ENCODE results near the gene ITPA. TPM values are rescaled to one million over a fixed set of nuclear protein-coding genes. Genes with fewer than 3 reads are reported as not detected.

ITPA gene
- total and polyA plus RNA-seq, 2 of the 13 experiments (the other 11 are each of a cell fraction or from before 2014, with no cell fraction given): 60.1 to 103 TPM

DNA sequence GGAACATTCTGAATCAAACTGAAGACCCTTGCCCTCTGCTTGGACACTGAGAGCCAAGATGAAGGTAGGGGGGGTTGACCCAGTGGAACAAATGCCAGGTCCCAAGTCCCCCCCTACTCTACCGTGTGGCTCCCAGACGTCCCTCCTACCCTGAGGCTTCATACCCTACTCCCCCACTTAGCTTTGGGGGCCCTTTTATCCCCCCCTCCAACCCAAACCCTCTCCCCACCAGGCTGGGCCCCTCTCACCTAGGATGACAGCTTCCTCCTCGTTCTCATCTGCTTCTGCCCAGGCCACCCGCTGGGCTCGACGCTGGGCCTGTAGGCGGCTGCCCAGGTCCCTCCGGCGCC is 6.4 kb upstream of the ITPA start (continued):
- TF ChIP-seq ZNF343 (CRISPR knock-in tag; IDR thresholded peaks at IDR 0.05): no peak
- TF ChIP-seq RARA (CRISPR knock-in tag; IDR thresholded peaks at IDR 0.05): no peak
- TF ChIP-seq MTF2 (CRISPR knock-in tag; IDR thresholded peaks at IDR 0.05; ENCODE audit: borderline replicate concordance): 0 out of 2 replicates have a peak, but pooled peaks have one; percentile 30
- no peak for TF ChIP-seq ARID2 (CRISPR knock-in tag; IDR thresholded peaks at IDR 0.05; ENCODE audit: borderline replicate concordance)
- no peak for TF ChIP-seq ZBTB21 (CRISPR knock-in tag; IDR thresholded peaks at IDR 0.05)
- TF ChIP-seq, protein P1, sequence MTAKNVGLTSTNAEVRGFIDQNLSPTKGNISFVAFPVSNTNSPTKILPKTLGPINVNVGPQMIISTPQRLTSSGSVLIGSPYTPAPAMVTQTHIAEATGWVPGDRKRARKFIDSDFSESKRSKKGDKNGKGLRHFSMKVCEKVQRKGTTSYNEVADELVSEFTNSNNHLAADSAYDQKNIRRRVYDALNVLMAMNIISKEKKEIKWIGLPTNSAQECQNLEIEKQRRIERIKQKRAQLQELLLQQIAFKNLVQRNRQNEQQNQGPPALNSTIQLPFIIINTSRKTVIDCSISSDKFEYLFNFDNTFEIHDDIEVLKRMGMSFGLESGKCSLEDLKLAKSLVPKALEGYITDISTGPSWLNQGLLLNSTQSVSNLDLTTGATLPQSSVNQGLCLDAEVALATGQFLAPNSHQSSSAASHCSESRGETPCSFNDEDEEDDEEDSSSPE (CRISPR knock-in tag; IDR thresholded peaks at IDR 0.05): no peak
- no peak for TF ChIP-seq PPARG (CRISPR knock-in tag; conservative IDR thresholded peaks at IDR 0.05)
- TF ChIP-seq KDM5B (CRISPR knock-in tag; IDR thresholded peaks at IDR 0.05; ENCODE audit: borderline replicate concordance): no peak
- TF ChIP-seq, protein P2, sequence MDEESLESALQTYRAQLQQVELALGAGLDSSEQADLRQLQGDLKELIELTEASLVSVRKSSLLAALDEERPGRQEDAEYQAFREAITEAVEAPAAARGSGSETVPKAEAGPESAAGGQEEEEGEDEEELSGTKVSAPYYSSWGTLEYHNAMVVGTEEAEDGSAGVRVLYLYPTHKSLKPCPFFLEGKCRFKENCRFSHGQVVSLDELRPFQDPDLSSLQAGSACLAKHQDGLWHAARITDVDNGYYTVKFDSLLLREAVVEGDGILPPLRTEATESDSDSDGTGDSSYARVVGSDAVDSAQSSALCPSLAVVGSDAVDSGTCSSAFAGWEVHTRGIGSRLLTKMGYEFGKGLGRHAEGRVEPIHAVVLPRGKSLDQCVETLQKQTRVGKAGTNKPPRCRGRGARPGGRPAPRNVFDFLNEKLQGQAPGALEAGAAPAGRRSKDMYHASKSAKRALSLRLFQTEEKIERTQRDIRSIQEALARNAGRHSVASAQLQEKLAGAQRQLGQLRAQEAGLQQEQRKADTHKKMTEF (CRISPR knock-in tag; IDR thresholded peaks at IDR 0.05): no peak
- no peak for TF ChIP-seq SKI (IDR thresholded peaks at IDR 0.05; ENCODE audit: partially characterized antibody)
- no peak for TF ChIP-seq FIP1L1 (IDR thresholded peaks at IDR 0.05; ENCODE audit: borderline replicate concordance, insufficient read depth, low read depth, low read length)
- TF ChIP-seq, protein P3, sequence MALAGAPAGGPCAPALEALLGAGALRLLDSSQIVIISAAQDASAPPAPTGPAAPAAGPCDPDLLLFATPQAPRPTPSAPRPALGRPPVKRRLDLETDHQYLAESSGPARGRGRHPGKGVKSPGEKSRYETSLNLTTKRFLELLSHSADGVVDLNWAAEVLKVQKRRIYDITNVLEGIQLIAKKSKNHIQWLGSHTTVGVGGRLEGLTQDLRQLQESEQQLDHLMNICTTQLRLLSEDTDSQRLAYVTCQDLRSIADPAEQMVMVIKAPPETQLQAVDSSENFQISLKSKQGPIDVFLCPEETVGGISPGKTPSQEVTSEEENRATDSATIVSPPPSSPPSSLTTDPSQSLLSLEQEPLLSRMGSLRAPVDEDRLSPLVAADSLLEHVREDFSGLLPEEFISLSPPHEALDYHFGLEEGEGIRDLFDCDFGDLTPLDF (CRISPR knock-in tag; IDR thresholded peaks at IDR 0.05): no peak
- TF ChIP-seq, protein P4, sequence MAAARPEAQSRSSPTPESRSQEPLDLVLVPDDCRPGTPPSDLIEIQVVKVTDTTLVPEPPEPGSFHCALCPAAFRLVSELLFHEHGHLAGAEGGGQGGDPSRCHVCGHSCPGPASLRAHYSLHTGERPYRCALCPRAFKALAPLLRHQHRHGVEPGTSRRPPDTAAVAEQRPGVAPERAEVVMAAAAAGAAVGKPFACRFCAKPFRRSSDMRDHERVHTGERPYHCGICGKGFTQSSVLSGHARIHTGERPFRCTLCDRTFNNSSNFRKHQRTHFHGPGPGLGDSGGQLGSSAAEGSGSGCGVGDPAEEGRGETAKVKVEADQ (CRISPR knock-in tag; IDR thresholded peaks at IDR 0.05; ENCODE audit: borderline replicate concordance): no peak
- no peak for TF ChIP-seq MAZ (IDR thresholded peaks at IDR 0.05; ENCODE audit: borderline replicate concordance, low read depth, low read length)
- no peak for TF ChIP-seq MAZ (CRISPR knock-in tag; IDR thresholded peaks at IDR 0.05; ENCODE audit: low read depth)
- TF ChIP-seq, protein P5, sequence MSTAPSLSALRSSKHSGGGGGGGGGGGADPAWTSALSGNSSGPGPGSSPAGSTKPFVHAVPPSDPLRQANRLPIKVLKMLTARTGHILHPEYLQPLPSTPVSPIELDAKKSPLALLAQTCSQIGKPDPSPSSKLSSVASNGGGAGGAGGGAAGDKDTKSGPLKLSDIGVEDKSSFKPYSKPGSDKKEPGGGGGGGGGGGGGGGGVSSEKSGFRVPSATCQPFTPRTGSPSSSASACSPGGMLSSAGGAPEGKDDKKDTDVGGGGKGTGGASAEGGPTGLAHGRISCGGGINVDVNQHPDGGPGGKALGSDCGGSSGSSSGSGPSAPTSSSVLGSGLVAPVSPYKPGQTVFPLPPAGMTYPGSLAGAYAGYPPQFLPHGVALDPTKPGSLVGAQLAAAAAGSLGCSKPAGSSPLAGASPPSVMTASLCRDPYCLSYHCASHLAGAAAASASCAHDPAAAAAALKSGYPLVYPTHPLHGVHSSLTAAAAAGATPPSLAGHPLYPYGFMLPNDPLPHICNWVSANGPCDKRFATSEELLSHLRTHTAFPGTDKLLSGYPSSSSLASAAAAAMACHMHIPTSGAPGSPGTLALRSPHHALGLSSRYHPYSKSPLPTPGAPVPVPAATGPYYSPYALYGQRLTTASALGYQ (CRISPR knock-in tag; IDR thresholded peaks at IDR 0.05): 0 out of 2 replicates have a peak, but pooled peaks have one; percentile 53
- no peak for TF ChIP-seq TGIF2 (CRISPR knock-in tag; IDR thresholded peaks at IDR 0.05)
- no peak for TF ChIP-seq ZNF44 (CRISPR knock-in tag; IDR thresholded peaks at IDR 0.05)
- no peak for TF ChIP-seq HNRNPL (IDR thresholded peaks at IDR 0.05; ENCODE audit: low read depth, low read length)
- TF ChIP-seq, protein P6, sequence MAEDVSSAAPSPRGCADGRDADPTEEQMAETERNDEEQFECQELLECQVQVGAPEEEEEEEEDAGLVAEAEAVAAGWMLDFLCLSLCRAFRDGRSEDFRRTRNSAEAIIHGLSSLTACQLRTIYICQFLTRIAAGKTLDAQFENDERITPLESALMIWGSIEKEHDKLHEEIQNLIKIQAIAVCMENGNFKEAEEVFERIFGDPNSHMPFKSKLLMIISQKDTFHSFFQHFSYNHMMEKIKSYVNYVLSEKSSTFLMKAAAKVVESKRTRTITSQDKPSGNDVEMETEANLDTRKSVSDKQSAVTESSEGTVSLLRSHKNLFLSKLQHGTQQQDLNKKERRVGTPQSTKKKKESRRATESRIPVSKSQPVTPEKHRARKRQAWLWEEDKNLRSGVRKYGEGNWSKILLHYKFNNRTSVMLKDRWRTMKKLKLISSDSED (CRISPR knock-in tag; IDR thresholded peaks at IDR 0.05): no peak
- 0 out of 2 replicates have a peak, but pooled peaks have one; percentile 10 for TF ChIP-seq ELF4 (CRISPR knock-in tag; IDR thresholded peaks at IDR 0.05; ENCODE audit: borderline replicate concordance)
- TF ChIP-seq ZNF839 (CRISPR knock-in tag; IDR thresholded peaks at IDR 0.05; ENCODE audit: borderline replicate concordance): no peak
- TF ChIP-seq ZNF451 (CRISPR knock-in tag; IDR thresholded peaks at IDR 0.05): no peak
- TF ChIP-seq TBX2 (CRISPR knock-in tag; IDR thresholded peaks at IDR 0.05; ENCODE audit: borderline replicate concordance): no peak

Data from HepG2 (cell line).